HCT116 (cell line): Measurements from ENCODE around the gene MSH2. TPM values are rescaled to one million over a fixed set of nuclear protein-coding genes. Genes with fewer than 3 reads are reported as not detected.

ENCODE experiments used
- ATAC-seq: fragments of 200-7000 bp; cut with Tn5 transposase; 2 replicates; pipeline ENCODE4 v1.9.1; 2020; ENCODE audit warnings: mild to moderate bottlenecking, moderate library complexity
- BruUV-seq: library from RNA; stranded (reverse); fragments of 400-500 nt; replicated peaks from 2 replicates; lab custom pipeline; 2021; lab: Mats Ljungman, UMichigan
- CTCF ChIA-PET: fragments of 300-600 bp; sonication (Branson Sonifier 250); formaldehyde crosslinking; loops from one replicate; lab custom pipeline; 2021; ENCODE audit warnings: antibody characterized with exemption; lab: Charles Lee
- POLR2A ChIA-PET: fragments of 300-600, 350-600 bp; sonication (Branson Sonifier 250); formaldehyde crosslinking; loops from one replicate; lab custom pipeline; 2021; ENCODE audit warnings: antibody characterized with exemption; lab: Charles Lee
- RAD21 ChIA-PET, 2 experiments: fragments of 300-600 bp; sonication (Branson Sonifier 250); formaldehyde crosslinking; loops; one replicate each; lab custom pipeline; 2023; ENCODE audit warnings: low total read pairs in 2 of 2; ENCODE audit not compliant: uncharacterized antibody in 2 of 2, unreplicated experiment in 2 of 2, low non-redundant PET in 1 of 2; lab: Charles Lee
- DNase-seq: peaks from one replicate; pipeline ENCODE4 v3.0.0-alpha.2; 2010; ENCODE audit warnings: low read depth, low spot score
- H2AFZ ChIP-seq: fragments of 200-600 bp; shearing (Covaris generic), sonication (generic); 2 replicates; pipeline ENCODE4 v1.6.1; 2017; ENCODE audit warnings: low read depth, mixed run types, mixed read lengths, antibody characterized with exemption, low read length; ENCODE audit not compliant: poor library complexity, severe bottlenecking
- H3K27ac ChIP-seq: 2 replicates; pipeline ENCODE4 v1.5.1; 2012; ENCODE audit warnings: low read depth, low read length
- H3K27me3 ChIP-seq: fragments of 200-600 bp; sonication (generic); 2 replicates; pipeline ENCODE4 v1.6.1; 2016; ENCODE audit warnings: mixed run types, low read length, mixed read lengths; ENCODE audit not compliant: insufficient read depth
- H3K36me3 ChIP-seq, 2 experiments: fragments of 200-500 bp in 1 of 2; fragments of 200-600 bp in 1 of 2; sonication (Bioruptor generic) in 1 of 2; sonication (generic) in 1 of 2; 2 replicates each; pipeline versions ENCODE4 v1.5.1 to v1.6.1; 2014 to 2016; ENCODE audit warnings: low read length in 2 of 2, inconsistent platforms in 1 of 2, mixed read lengths in 1 of 2, mixed run types in 1 of 2; ENCODE audit not compliant: insufficient read depth in 2 of 2, control insufficient read depth in 1 of 2
- H3K4me1 ChIP-seq, 2 experiments: fragments of 200-600 bp in 1 of 2; sonication (generic) in 1 of 2; 2 replicates each; pipeline versions ENCODE4 v1.5.1 to v1.6.1; 2012 to 2017; ENCODE audit warnings: low read length in 2 of 2, inconsistent platforms in 1 of 2, mild to moderate bottlenecking in 1 of 2, mixed read lengths in 1 of 2, mixed run types in 1 of 2, moderate library complexity in 1 of 2; ENCODE audit not compliant: insufficient read depth in 2 of 2, control insufficient read depth in 1 of 2
- H3K4me2 ChIP-seq: fragments of 200-600 bp; sonication (generic); 2 replicates; pipeline ENCODE4 v1.6.1; 2017; ENCODE audit warnings: mixed run types, low read length, mixed read lengths
- H3K4me3 ChIP-seq, 2 experiments: fragments of 200-600 bp in 1 of 2; sonication (generic) in 1 of 2; replicated peaks in 1 of 2; 2 replicates each; pipeline ENCODE4 v1.5.1; 2011 to 2016; ENCODE audit warnings: low read length in 2 of 2, control low read depth in 1 of 2, low read depth in 1 of 2, mild to moderate bottlenecking in 1 of 2, mixed read lengths in 1 of 2, mixed run types in 1 of 2
- H3K79me2 ChIP-seq: fragments of 200-600 bp; sonication (generic); 2 replicates; pipeline ENCODE4 v1.6.1; 2017; ENCODE audit warnings: mild to moderate bottlenecking, mixed run types, low read length, moderate library complexity, mixed read lengths; ENCODE audit not compliant: insufficient read depth
- H3K9ac ChIP-seq: fragments of 200-600 bp; sonication (generic); 2 replicates; pipeline ENCODE4 v1.6.1; 2016; ENCODE audit warnings: low read length, mixed read lengths
- H3K9me2 ChIP-seq: fragments of 200-600 bp; sonication (generic), shearing (Covaris generic); 2 replicates; pipeline ENCODE4 v1.6.1; 2017; ENCODE audit warnings: mixed run types, mild to moderate bottlenecking, moderate library complexity; ENCODE audit not compliant: insufficient read depth
- H3K9me3 ChIP-seq, 2 experiments: fragments of 200-500 bp in 1 of 2; fragments of 200-600 bp in 1 of 2; sonication (Bioruptor generic) in 1 of 2; sonication (generic) in 1 of 2; 2 replicates each; pipeline ENCODE4 v1.6.1; 2014 to 2017; ENCODE audit warnings: low read length in 2 of 2, mixed read lengths in 2 of 2, inconsistent platforms in 1 of 2, low read depth in 1 of 2, mild to moderate bottlenecking in 1 of 2, mixed run types in 1 of 2, moderate library complexity in 1 of 2; ENCODE audit not compliant: control insufficient read depth in 1 of 2, insufficient read depth in 1 of 2
- H4K20me1 ChIP-seq: fragments of 200-600 bp; sonication (generic), shearing (Covaris generic); 2 replicates; pipeline ENCODE4 v1.6.1; 2017; ENCODE audit warnings: mixed run types, mild to moderate bottlenecking, moderate library complexity; ENCODE audit not compliant: insufficient read depth
- ATF3 ChIP-seq: IDR thresholded peaks from 2 replicates; pipeline ENCODE4 v1.6.1; 2012
- CBX3 ChIP-seq: IDR thresholded peaks from 2 replicates; pipeline ENCODE4 v1.6.1; 2012; ENCODE audit warnings: low read depth
- CEBPB ChIP-seq: IDR thresholded peaks from 2 replicates; pipeline ENCODE4 v1.6.1; 2012; ENCODE audit warnings: low read depth
- ELF1 ChIP-seq: IDR thresholded peaks from 2 replicates; pipeline ENCODE4 v1.6.1; 2012; ENCODE audit warnings: low read depth, borderline replicate concordance
- EZH2 ChIP-seq: fragments of 200-600 bp; sonication (generic); IDR thresholded peaks from 2 replicates; pipeline ENCODE4 v1.6.1; 2017; ENCODE audit warnings: antibody characterized with exemption, mixed run types
- EZH2phosphoT487 ChIP-seq: fragments of 200-600 bp; IDR thresholded peaks from 2 replicates; pipeline ENCODE4 v1.6.1; 2018; ENCODE audit warnings: antibody characterized with exemption, borderline replicate concordance
- JUND ChIP-seq: IDR thresholded peaks from 2 replicates; pipeline ENCODE4 v1.6.1; 2012
- MAX ChIP-seq: IDR thresholded peaks from 2 replicates; pipeline ENCODE4 v1.6.1; 2012
- POLR2AphosphoS5 ChIP-seq: IDR thresholded peaks from 2 replicates; pipeline ENCODE4 v1.6.1; 2011; ENCODE audit warnings: mild to moderate bottlenecking, low read depth, low read length, moderate library complexity
- RAD21 ChIP-seq: IDR thresholded peaks from 2 replicates; pipeline ENCODE4 v1.6.1; 2012; ENCODE audit warnings: low read depth, mild to moderate bottlenecking
- SIN3A ChIP-seq: IDR thresholded peaks from 2 replicates; pipeline ENCODE4 v1.6.1; 2012; ENCODE audit warnings: low read depth
- YY1 ChIP-seq: IDR thresholded peaks from 2 replicates; pipeline ENCODE4 v1.6.1; 2011; ENCODE audit warnings: low read length, low read depth, moderate library complexity, mild to moderate bottlenecking; ENCODE audit not compliant: insufficient replicate concordance; ENCODE audit errors: extremely low read depth
- ZBTB33 ChIP-seq: IDR thresholded peaks from 2 replicates; pipeline ENCODE4 v1.6.1; 2011; ENCODE audit warnings: mild to moderate bottlenecking, low read length, moderate library complexity; ENCODE audit not compliant: insufficient replicate concordance; ENCODE audit errors: extremely low read depth
- ZFX ChIP-seq: fragments of 450-650 bp; IDR thresholded peaks from 2 replicates; pipeline ENCODE4 v1.6.1; 2017
- intact Hi-C: fragments of 100-400 bp; cut with micrococcal nuclease; formaldehyde crosslinking; loops from 2 replicates; pipeline ENCODE4 v1.10.0; 2022
- total RNA-seq: library from RNA; stranded (reverse); gene quantifications from one replicate; pipeline ENCODE4 v1.2.1, GENCODE V29; 2021; ENCODE audit not compliant: unreplicated experiment

Gene MSH2
- total RNA-seq, 1 experiment from 2014 or later, result 54.9 TPM

DNA sequence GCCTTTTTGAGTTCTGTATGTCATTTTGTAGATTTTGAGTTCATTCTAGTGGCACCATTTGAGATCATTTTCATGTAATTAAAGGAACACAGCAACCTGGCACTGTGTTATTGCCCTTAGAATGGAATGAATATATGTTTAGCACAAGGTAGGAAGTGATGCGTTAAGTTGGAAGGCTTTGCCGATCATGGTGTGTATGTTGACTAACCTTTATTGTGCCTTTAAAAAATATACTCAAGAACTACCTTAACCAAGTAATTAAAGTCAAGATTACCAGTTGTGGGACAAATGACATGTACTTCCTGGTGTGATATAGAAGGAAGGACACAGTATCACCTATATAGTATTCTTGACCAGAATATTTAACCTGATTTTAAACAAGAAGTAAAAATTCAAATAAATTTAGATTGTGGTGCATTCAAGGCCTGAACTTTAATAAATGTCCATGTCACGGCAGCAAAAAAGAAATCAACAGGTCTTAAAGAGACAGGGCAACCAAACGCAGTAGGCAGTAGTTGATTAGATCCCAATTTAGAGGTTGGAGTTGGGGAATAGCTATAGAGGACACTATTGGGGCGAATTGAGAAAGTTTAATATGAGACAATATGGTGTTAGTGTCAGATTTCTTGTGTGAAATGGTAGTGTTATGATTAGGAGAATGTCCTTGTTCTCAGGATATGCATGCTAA lies 68.6 kb downstream of the MSH2 start:
- intact Hi-C loops, result no loop called here
- no peak for ATAC-seq
- ChIA-PET CTCF (interaction anchor here (1.5 kb wide), 1 partner anchor 296 kb away, joined by 3 read pairs; no protein-coding TSS in a partner anchor), RAD21 (no interaction called here), POLR2A (no interaction called here)
- TF ChIP-seq SIN3A (no peak), YY1 (no peak), EZH2phosphoT487 (no peak), MAX (no peak), RAD21 (no peak), ZFX (no peak), POLR2AphosphoS5 (no peak), EZH2 (no peak), ATF3 (no peak)
- no peak overlapping the region for H2AFZ ChIP-seq
- no peak for DNase-seq
- no peaks in the 10 kb centered on the region for H3K9me2 ChIP-seq
- no peak overlapping the region for H3K27ac ChIP-seq
- H3K4me2 ChIP-seq, result no peak overlapping the region
- H3K36me3 ChIP-seq, result peaks cover 4 to 5% of the 10 kb centered on the region in 2 experiments; a peak in 3 of 4 replicates
- no peaks in the 10 kb centered on the region for H3K9me3 ChIP-seq
- no peak overlapping the region for H3K4me3 ChIP-seq
- no TSS peak for BruUV-seq
- H4K20me1 ChIP-seq, result no peaks in the 10 kb centered on the region
- no peak overlapping the region for H3K9ac ChIP-seq
- no peaks in the 10 kb centered on the region for H3K79me2 ChIP-seq
- no peaks in the 10 kb centered on the region for H3K27me3 ChIP-seq
- H3K4me1 ChIP-seq, result no peaks in the 10 kb centered on the region

- Histone ChIP-seq H3K4me1 (no peaks in the 10 kb centered on the region), H2AFZ (no peak overlapping the region), H3K9me3 (no peaks in the 10 kb centered on the region), H3K27me3 (no peaks in the 10 kb centered on the region), H3K4me3 (no peak overlapping the region), H3K9me2 (no peaks in the 10 kb centered on the region), H4K20me1 (no peaks in the 10 kb centered on the region), H3K27ac (no peak overlapping the region), H3K9ac (no peak overlapping the region), H3K4me2 (no peak overlapping the region), H3K36me3 (peaks cover 5 to 16% of the 10 kb centered on the region in 2 experiments), H3K79me2 (no peaks in the 10 kb centered on the region)
- RAD21 ChIA-PET, result interaction anchor here in 1 of 2 experiments (0.7 kb wide), 1 partner anchor 42 kb away, joined by 6 read pairs; no protein-coding TSS in a partner anchor
- intact Hi-C loops, result no loop called here
- BruUV-seq, result no TSS peak
- POLR2A ChIA-PET, result no interaction called here
- DNase-seq, result no peak
- CTCF ChIA-PET, result no interaction called here
- ATAC-seq, result no peak
- TF ChIP-seq ZFX (no peak), ELF1 (no peak), YY1 (no peak), MAX (no peak), JUND (no peak), ATF3 (no peak), CBX3 (no peak), CEBPB (no peak), ZBTB33 (no peak), EZH2 (no peak), RAD21 (no peak), SIN3A (no peak)
These were observed 76.9 kb downstream of the MSH2 start for GRCh38 chr2:47479863-47480262.
